Fibroblast of skin of scalp (primary cell): Measurements from ENCODE around the gene NDUFA3. TPM values are rescaled to one million over a fixed set of nuclear protein-coding genes. Genes with fewer than 3 reads are reported as not detected.
"Not testable (repeated sequence)": the region's sequence is repeated elsewhere in the genome, so short reads cannot be mapped to it uniquely, and the experiment has no call there.

Experiments
- DNase-seq: peaks from one replicate; pipeline ENCODE4 v3.0.0-alpha.2; 2013
- polyA plus RNA-seq, 2 experiments: library from polyadenylated mRNA; unstranded; fragments of 120-200 nt; gene quantifications; one replicate each; pipeline ENCODE4 v1.2.1, GENCODE V29; 2013; ENCODE audit not compliant: insufficient read length in 2 of 2

Gene NDUFA3
- polyA plus RNA-seq (2013, experiment 1 of 2; ENCODE audit: insufficient read length) = 95.6 TPM
- polyA plus RNA-seq (2013, experiment 2 of 2; ENCODE audit: insufficient read length) = 76.8 TPM

DNA sequence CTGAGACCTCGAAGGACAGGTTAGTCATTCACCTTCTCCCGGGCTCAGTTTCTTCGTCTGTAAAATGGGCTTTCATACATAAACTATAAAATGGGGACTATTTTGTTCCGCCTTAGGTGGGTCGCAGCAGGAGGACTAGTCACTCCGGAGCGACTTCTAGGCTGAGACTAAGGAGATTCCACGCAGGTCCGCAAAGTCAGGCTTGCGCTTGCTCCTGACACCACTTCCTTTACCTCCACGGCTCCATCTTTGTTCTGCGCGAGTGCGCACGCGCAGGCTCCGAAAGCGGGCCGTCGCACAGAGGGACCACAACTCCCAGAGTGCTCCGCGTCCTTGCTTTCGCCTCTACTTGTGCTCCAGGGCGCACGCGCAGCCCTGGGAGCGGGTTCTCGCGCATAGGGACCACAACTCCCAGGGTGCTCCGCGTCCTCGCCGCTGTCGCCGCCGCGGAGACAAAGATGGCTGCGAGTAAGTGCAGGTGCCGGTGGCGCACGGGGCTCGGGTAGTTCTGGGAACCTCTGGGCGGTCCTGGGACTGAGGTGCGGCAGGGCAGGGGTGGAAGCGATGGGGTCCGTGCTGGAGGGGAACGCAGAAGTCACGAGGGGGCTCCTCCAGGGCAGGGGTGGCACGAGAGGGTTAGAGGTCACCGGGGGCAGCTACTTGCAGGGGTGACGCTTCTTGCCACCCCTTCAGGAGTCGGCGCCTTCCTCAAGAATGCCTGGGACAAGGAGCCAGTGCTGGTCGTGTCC is at the start of gene NDUFA3:
Gene NDUFA3 (plus strand): TSS at position 435 of the 749 bp plus-strand sequence. CDS start 24 bp downstream, at position 459.
- peak; percentile 99 for DNase-seq

DNA sequence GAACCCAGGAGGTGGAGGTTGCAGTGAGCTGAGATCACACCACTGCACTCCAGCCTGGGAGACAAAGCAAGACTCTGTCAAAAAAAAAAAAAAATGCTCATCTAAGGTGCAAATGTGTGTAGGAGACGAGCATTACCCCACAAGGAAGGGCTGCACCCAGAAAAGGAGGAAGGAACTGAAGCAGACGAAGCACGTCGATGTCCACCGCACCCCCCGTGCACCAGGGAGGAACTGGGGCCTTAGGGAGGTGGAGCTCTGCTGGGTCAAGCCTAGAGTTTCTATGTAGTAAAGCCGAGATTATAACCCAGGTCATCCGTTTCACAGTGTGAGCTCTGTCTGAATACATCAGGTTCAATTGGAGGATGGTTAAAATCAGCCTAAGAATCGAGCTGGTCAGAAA is 40.0 kb upstream of the NDUFA3 start:
- DNase-seq = no peak

DNA sequence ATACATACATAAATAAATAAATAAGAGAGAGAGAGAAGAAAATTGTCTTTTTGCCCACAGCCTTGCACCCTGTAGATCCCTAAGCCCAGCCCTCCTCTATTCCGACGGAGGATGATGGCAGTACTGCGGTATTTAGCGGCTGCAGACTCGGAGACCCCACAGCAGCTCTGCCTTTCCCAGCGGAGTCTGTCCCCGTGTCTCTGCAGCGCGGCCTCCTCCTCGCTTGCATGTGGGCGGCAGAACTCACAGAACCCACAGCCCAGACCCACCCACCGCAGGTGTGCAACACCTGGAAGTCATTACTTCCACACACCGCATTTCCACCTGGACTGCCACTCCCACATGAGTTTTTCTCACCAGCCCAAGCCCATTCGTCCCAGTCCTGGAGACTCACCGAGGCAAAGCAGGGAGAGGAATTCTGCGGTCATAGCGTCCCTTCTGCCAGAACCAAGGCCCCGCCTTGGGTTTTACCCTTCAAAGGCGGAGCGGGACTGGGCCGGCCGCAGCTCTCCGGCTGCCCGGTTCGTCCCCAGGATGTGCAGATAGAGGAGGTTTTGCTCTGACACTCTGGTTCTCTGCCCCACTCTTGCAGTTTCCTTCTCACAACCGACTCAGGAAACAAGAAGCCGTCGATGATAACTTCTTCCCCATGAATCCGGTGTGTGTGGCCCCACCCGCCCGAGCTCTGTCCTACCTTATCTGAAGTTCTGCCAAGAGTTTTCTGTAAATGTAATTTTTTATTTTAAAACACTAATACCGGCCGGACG is 39.1 kb upstream of the NDUFA3 start, which contains the start of gene VSTM1:
Gene VSTM1 (minus strand): TSS at position 548 of the 767 bp plus-strand sequence. CDS start 120 bp downstream, at position 428.
- DNase-seq = no peak

DNA sequence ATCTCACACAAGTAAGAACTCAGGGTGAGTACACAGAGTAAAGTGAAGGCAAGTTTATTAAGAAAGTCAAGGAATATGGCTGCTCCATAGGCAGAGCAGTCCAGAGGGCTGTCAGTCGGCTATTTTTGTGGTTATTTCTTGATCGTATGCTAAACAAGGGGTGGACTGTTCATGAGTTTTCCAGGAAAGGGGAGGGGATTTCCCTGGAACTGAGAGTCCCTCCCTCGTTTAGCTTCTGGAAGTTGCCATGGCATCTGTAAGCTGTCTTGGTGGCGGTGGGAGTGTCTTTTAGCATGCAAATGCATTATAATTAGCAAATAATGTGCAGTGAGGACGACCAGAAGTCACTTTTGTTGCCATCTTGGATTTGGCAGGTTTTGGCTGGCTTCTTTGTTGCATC is 33.2 kb upstream of the NDUFA3 start:
- DNase-seq = no peak

DNA sequence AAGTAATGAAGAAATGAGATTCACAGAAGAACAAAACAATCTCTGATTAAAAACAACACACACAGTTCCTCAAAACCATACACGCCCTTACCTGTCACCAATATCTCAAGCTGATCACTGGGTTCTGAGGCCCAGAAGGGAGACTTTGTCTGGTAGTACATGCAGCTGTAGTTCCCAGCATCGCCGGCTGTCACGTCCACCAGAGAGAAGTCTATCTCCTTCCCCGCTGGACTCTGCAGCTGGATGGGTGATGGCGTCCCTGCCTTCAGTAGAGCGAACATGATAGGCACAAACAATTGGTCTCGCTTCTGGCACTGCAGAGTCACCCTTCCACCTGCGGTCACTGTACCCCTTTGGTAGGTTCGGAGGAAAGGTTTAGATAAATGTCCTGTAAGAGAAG is 28.8 kb upstream of the NDUFA3 start:
- no peak for DNase-seq

DNA sequence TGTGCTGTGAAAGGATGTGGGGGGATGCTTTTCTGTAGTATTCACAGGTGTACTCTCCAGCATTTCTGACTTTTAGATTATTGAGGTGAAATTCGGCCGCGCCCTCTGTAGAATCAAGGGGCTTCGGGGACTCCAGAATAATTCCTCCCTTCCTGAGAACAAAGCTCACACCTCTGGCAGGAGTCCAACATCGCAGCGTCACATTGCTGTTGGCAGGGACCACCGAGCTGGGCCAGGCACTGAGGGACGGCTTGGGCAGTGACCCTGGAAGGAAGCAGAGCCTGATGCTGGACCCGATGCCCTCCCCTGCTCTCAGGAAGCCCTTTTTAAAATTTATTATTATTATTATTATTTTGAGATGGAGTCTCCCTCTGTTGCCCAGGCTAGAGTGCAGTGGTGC is 27.8 kb upstream of the NDUFA3 start:
- DNase-seq = no peak

DNA sequence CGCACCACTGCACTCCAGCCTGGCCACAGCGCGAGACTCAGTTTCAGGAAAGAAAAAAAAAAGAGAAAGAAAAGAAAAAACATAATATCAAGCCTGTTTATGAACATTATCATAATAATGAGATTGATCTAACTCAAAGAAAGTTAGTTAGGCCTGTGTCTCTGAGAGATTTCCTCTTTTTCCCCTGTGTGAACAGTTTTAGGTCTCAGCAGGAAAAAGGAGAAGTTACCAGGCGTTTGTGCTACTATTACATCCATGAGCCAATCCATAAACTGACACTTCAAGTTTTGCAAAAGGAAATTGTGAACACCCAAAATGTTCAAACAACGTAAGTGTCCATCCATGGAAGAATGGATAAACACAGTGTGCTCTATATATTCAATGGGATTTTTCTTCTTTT is 25.3 kb upstream of the NDUFA3 start:
- no peak for DNase-seq

DNA sequence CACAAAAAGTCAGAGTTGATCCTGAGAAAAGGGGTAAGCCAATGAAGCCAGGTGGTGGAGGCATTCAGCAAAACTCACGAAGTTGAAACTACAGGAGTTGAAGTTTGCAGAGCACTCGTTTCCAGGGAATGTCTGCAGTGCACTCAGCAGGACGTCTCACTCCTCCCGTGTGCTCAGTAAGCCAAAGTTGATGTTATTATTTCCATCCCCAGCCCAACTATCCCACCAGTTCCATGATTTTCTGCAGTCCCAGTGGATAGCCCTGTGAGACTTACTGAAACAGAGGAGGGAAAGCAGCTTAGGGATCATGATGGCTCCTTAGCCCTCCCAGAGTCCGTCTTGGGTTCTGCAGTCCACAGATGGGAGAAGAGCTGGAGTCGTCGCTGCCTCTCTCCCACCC is 21.6 kb upstream of the NDUFA3 start, which contains the start of gene TARM1:
Gene TARM1 (minus strand): TSS at position 334 of the 400 bp plus-strand sequence. CDS start 25 bp downstream, at position 309.
- DNase-seq = no peak

DNA sequence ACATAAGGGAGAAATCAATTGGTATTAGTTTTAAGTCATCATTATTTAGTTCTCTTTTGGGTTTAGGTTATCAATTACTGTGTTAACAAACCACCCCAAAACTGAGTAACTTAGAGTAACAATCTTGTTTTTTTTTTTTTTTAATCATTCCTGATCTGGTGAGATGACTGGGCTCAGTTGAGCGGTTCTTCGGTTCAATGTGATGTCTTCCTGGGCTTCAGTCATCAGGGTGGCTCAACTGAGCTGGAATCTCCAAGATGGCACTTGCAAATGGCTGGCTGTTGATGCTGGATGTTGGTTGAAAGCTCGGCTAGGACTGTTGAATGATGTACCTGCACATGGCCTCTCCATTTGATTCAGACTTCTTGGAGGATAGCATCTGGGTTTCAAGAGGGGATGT is 18.2 kb upstream of the NDUFA3 start:
- no peak for DNase-seq

DNA sequence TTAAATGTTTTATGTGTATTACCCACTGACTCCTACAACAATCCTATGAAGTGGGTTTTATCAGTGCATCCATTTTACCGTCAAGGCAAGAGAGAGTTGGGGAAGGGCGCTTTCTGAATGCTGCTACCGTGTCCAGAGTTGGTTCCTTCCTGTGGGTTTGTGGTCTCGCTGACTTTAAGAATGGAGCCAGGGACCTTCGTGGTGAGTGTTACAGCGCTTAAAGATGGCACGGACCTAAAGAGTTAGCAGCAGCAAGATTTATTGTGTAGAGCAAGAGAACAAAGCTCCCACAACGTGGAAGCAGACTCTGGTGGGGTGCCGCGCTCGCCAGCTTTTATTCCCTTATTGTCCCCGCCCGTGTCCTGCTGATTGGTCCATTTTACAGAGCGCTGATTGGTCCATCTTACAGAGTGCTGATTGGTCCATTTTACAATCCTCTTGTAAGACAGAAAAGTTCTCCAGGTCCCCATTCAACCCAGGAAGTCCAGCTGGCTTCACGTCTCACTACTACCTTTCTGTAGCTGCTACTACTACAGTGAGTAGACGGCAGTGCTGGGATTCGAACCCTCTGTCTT is 8.1 kb upstream of the NDUFA3 start:
- DNase-seq = no peak

DNA sequence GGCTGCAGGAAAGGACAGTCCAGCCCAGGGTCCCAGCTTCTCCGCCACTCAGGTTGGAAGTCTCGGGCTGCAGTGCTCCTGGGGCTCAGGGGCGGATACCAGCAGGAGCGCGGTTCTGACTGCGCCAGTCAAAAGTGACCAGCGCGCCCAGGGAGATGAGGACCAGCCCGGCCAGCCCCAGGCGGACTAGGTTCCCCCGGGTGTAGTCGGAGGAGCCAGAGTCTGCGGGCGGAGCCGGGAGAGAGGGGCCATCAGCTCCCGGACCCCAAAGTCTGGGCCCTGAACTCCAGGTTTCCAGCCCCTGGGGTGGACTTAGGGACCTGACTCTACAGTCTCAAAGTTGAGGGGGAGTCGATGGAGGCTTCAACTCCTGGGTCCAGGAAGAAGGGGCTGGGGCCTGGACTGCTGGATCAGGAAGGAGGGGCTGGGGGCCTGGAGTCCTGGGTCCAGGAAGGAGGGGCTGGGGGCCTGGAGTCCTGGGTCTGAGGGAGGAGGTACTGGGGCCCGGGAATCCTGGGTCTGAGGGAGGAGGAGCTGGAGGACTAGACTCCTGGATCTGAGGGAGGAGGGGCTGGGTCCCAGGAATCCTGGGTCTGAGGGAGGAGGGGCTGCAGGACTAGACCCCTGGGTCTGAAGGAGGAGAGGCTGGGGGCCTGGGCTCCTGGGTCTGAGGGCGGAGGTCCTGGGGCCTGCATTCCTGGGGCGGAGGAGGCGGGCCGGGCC is 7.4 kb upstream of the NDUFA3 start:
- no peak for DNase-seq

DNA sequence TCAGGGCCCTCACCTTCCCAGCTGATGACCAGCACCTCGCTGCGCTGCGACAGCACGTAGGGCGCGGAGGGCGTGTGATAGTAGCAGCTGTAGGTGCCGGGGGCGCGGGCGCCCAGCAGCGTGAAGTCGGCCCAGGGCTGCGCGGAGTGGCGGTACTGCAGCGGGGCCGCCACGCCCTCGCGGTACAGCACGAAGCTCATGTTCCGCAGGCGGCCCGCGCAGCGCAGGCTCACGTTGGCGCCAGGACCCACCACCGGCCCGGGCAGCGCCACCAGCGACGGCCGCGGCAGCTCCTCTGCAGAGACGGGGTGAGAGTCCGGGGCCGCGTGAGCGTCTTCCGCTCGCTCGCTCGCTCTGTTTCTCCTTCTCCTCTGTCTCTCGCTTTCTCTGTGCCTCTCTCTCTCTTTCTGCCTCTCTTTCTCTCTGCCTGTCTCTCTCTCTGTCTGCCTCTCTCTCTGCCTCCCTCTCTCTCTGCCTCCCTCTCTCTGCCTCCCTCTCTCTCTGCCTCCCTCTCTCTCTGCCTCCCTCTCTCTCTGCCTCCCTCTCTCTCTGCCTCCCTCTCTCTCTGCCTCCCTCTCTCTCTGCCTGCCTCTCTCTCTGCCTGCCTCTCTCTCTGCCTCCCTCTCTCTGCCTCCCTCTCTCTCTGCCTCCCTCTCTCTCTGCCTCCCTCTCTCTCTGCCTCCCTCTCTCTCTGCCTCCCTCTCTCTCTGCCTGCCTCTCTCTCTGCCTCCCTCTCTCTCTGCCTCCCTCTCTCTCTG is 6.6 kb upstream of the NDUFA3 start:
- peak; percentile 46 for DNase-seq

DNA sequence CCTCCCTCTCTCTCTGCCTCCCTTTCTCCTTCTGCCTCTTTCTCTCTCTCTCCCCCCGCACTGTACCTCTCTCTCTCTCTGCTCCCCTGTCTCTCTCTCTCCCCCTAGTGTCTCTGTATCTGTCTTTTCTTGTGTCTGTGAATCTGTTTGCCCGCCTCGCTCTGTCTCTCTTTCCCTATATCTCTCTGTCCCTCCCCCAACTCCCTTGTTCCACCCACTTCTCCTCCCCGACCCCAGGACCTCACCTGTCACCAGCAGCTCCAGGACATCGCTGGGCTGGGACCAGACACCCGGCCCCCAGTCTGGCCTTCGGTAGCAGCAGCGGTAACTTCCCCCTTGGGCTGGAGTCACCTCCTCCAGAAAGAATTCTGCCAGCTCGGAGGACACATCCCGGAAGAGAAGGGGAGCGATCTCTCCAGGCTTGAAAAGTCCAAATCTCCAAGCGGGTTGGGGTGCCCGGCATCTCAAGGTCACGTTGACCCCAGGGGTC is 6.0 kb upstream of the NDUFA3 start:
- peak; percentile 62 for DNase-seq

DNA sequence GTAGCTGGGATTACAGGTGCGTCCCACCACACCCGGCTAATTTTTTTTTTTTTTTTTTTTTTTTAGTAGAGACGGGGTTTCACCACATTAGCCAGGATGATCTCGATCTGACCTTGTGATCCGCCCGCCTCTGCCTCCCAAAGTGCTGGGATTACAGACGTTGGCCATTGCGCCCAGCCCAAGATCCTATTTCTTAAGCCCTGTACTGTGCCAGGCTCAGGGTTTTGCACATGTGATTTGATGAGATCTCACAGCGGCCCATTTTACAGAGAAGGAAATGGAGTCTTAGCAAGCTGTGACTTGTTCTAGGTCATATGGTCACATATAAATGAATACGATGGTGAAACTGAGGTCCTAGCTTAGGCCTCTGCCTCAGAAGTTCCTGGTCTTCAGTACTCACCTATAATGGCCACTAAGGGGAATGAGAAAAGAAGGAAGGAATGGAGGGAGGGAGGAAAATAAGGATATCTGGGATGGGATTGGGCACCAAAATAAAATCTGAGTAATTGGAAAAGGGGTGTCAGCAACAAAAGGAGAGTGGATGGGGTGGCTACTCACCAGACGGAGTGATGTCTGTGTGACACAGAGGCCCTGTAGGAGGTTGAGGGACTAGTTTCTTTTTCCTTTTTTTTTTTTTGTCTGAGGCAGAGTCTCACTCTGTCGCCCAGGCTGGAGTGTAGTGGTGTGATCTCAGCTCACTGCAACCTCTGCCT is 3.3 kb upstream of the NDUFA3 start:
- no peak for DNase-seq

DNA sequence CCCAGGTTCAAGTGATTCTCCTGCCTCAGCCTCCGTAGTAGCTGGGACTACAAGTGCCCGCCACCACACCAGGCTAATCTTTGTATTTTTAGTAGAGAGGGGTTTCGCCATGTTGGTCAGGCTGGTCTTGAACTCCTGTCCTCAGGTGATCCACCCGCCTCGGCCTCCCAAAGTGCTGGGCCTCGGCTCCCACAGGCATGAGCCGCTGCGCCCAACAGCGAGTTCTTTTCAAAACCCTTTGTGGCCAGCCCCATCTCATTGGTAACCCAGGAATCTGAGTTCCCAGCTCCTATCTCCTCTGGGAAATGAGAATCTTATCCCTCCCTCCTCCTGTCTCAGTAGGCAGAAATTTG is 2.8 kb upstream of the NDUFA3 start:
- not testable (repeated sequence) for DNase-seq

DNA sequence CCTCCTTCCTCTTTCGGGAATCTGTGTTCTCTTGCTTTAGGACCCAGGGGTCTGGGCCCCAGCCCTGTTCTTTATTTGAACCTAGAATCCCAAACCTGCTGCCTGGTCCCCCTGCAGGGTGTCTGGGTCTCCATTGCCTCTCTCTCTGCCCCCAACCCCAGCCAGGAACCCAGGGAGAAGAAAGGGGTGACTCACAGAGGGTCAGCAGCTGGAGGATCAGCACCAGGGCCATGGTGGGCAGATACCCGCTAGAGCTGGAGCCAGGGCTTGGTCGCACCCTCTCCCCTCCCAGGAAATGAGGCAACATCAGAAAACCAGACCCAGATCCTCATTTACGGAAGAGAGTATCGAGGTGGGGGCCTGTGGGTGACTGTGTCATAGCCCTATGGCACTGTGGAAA is 2.1 kb upstream of the NDUFA3 start, which contains the start of gene OSCAR:
Gene OSCAR (minus strand): TSS at position 243 of the 400 bp plus-strand sequence. CDS start 11 bp downstream, at position 232.
- DNase-seq = peak; percentile 37

DNA sequence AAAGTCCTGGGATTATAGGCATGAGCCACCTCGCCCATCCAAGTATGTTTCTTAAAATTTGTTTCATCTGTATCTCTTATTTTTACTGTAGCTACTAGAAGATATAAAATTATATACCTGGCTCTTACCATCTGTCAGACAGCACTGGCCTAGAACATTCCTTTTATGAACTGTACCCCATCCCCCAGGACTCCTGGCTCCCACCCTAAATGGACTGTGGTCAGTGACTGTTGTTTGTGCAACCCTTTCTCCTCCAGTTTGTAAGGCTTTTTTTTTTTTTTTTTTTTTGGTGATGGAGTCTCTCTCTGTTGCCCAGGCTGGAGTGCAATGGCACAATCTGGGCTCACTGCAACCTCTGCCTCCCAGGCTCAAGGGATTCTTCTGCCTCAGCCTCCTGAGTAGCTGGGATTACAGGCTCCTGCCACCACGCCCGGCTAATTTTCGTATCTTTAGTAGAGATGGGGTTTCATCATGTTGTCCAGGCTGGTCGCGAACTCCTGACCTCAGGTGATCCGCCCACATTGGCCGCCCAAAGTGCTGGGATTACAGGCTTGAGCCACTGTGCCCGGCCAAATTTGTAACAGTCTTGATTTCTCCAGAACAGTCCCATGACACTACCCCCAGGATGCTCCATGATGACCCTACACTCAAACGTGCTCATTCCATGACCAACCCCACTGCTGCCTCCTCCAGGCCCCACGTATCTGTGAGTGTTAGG is 2.5 kb downstream of the NDUFA3 start:
- no peak for DNase-seq

DNA sequence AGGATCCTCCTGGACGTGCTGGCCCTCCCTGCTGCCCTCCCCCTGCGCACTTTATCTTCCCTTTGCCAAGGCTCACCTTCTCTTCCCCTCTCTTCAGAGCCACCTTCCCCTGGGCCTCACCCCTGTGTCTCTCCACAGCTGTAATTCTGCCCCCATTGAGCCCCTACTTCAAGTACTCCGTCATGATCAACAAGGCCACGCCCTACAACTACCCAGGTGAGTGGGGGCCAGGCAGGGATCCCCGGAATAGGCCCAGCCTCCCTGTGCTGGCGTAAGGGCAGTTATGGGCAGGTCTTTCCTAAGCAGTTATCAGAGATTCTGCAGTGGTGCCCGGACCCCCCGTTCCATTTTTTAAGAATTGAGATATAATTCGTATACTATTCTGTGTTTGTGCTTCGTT is 3.1 kb downstream of the NDUFA3 start:
- no peak for DNase-seq

DNA sequence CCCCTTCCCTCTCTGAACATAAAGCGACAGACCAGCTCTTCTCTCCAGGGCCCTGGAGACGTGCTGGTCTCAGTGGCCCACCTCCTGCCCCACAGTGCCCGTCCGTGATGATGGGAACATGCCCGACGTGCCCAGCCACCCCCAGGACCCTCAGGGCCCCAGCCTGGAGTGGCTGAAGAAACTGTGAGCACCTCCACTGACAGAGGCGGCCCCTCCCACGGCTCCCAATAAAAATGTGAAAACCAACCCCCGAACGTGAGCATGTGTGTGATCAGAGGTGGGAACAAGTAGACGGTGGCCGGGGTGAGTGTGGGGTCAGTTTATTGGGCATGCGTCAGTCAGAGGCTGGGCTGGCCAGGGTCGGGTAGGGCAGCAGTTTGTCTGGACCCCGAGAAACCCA is 4.1 kb downstream of the NDUFA3 start:
- DNase-seq = no peak

DNA sequence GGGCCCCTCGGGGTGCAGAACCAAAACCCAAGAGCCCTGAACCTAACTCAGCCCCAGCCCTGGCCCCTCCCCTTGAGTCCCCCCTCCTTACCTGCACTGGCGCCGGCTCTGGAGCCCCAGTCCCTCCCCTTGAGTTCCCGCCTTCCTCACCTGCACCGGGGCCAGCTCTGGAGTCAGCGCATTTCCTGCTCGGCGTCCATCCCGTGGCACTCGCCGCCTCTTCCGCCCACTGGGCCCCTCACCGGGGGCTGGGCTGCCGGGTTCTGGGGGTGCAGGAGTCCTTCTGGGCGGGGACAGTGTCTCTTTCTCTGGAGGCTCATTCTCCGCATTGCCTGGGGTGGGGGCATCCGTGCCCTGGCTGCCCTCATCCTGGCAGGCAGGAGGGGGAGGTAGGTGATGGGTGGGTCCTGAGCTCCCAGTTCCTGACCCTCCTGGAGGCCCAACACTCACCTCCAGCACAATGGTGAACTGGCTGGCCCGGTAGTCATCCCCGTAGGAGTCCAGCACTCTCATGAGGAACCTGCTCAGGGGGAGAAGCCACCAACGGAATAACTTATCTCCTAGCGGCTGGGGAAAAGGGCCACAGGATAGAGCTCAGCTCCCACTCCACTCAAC is 5.3 kb downstream of the NDUFA3 start:
- no peak for DNase-seq
